A549 (cell line): Measurements from ENCODE around the gene ANKRD33. TPM values are rescaled to one million over a fixed set of nuclear protein-coding genes. Genes with fewer than 3 reads are reported as not detected.

ENCODE experiments used
- ATAC-seq, 2 experiments: fragments of 200-7000 bp in 1 of 2; fragments of >200 bp in 1 of 2; cut with Nextera tagmentation in 1 of 2; cut with Tn5 transposase in 1 of 2; 3 replicates each; pipeline versions ENCODE4 v1.8.0 to v1.9.1; 2018 to 2020; ENCODE audit warnings: mild to moderate bottlenecking in 1 of 2, moderate library complexity in 1 of 2
- CTCF ChIA-PET: fragments of 300-600 bp; sonication (Branson Sonifier 250); formaldehyde crosslinking; extraction: SDS; loops from one replicate; lab custom pipeline; 2021; ENCODE audit warnings: antibody characterized with exemption, inconsistent platforms; lab: Yijun Ruan, JAX
- POLR2A ChIA-PET: fragments of 350-600 bp; formaldehyde crosslinking; extraction: SDS; loops from one replicate; lab custom pipeline; 2021; ENCODE audit warnings: antibody characterized with exemption, inconsistent platforms; lab: Yijun Ruan, JAX
- DNase-seq, 2 experiments: peaks; one replicate each; pipeline versions ENCODE4 v3.0.0 to v3.0.0-alpha.2; 2011 to 2016; ENCODE audit warnings: low read depth in 1 of 2, low spot score in 1 of 2
- FAIRE-seq: peaks from 2 replicates; lab custom pipeline; 2011; peaks lifted over from hg19 to GRCh38; lab: Jason Lieb, UNC
- H3K27ac ChIP-seq, 2 experiments: fragments of >200 bp; sonication (Bioruptor Twin); formaldehyde crosslinking; 3 replicates each; pipeline ENCODE4 v1.5.1; 2016 to 2017
- H3K4me1 ChIP-seq: fragments of >200 bp; sonication (Bioruptor Twin); formaldehyde crosslinking; 3 replicates; pipeline ENCODE4 v1.6.1; 2016
- H3K4me2 ChIP-seq: fragments of >200 bp; sonication (Bioruptor Twin); formaldehyde crosslinking; 3 replicates; pipeline ENCODE4 v1.6.1; 2016
- H3K4me3 ChIP-seq: fragments of >200 bp; sonication (Bioruptor Twin); formaldehyde crosslinking; 3 replicates; pipeline ENCODE4 v1.5.1; 2016
- H3K9me3 ChIP-seq: fragments of >200 bp; sonication (Bioruptor Twin); formaldehyde crosslinking; 3 replicates; pipeline ENCODE4 v1.6.1; 2016
- BHLHE40 ChIP-seq: IDR thresholded peaks from 2 replicates; pipeline ENCODE4 v1.6.1; 2012; ENCODE audit warnings: low read depth, low read length, inconsistent platforms
- CBX2 ChIP-seq: fragments of 200-600 bp; sonication (generic); IDR thresholded peaks from 2 replicates; pipeline ENCODE4 v1.6.1; 2016; ENCODE audit warnings: low read depth, mild to moderate bottlenecking, borderline replicate concordance
- CBX8 ChIP-seq: fragments of 200-600 bp; sonication (generic); IDR thresholded peaks from 2 replicates; pipeline ENCODE4 v1.6.1; 2016
- CEBPB ChIP-seq, 2 experiments: fragments of >200 bp in 1 of 2; sonication (Bioruptor Twin) in 1 of 2; formaldehyde crosslinking in 1 of 2; IDR thresholded peaks; 2 replicates each; pipeline ENCODE4 v1.6.1; 2012 to 2016
- CHD2 ChIP-seq: fragments of 150-350 bp; IDR thresholded peaks from 2 replicates; pipeline ENCODE4 v1.6.1; 2014; ENCODE audit warnings: low read length; ENCODE audit not compliant: partially characterized antibody
- CTCF ChIP-seq: fragments of >200 bp; sonication (Bioruptor Twin); formaldehyde crosslinking; IDR thresholded peaks from 3 replicates; pipeline ENCODE4 v1.5.1; 2016
- EP300 ChIP-seq, 2 experiments: fragments of >200 bp; sonication (Bioruptor Twin); formaldehyde crosslinking; IDR thresholded peaks; 2 replicates in 1 of 2; 3 replicates in 1 of 2; pipeline ENCODE4 v1.6.1; 2016 to 2017
- FOSB ChIP-seq: fragments of 250-450 bp; sonication (Bioruptor Pico); IDR thresholded peaks from 2 replicates; pipeline ENCODE4 v1.5.0; 2020; ENCODE audit warnings: mild to moderate bottlenecking, moderate library complexity
- FOSL2 ChIP-seq, 2 experiments: fragments of 450-650 bp in 1 of 2; fragments of >200 bp in 1 of 2; sonication (Bioruptor Twin) in 1 of 2; formaldehyde crosslinking; IDR thresholded peaks; 2 replicates each; pipeline versions ENCODE4 v1.5.0 to v1.6.1; 2016 to 2020; ENCODE audit warnings: mild to moderate bottlenecking in 1 of 2, moderate library complexity in 1 of 2
- FOXS1 ChIP-seq: fragments of 250-450 bp; sonication (Bioruptor Pico); IDR thresholded peaks from 2 replicates; pipeline ENCODE4 v1.5.0; 2020; ENCODE audit warnings: mild to moderate bottlenecking, moderate library complexity
- HES2 ChIP-seq: fragments of >200 bp; sonication (Bioruptor Twin); formaldehyde crosslinking; IDR thresholded peaks from 2 replicates; pipeline ENCODE4 v1.6.1; 2016
- HEYL ChIP-seq: fragments of 250-450 bp; sonication (Bioruptor Pico); IDR thresholded peaks from 2 replicates; pipeline ENCODE4 v1.8.0; 2021; ENCODE audit warnings: mild to moderate bottlenecking, moderate library complexity
- HOXB13 ChIP-seq: fragments of 250-450 bp; sonication (Bioruptor Pico); IDR thresholded peaks from 2 replicates; pipeline ENCODE4 v1.5.0; 2020; ENCODE audit warnings: low read depth, mild to moderate bottlenecking, moderate library complexity
- JUN ChIP-seq, 2 experiments: fragments of >200 bp; sonication (Bioruptor Twin); formaldehyde crosslinking; IDR thresholded peaks; 2 replicates in 1 of 2; 3 replicates in 1 of 2; pipeline ENCODE4 v1.6.1; 2016 to 2017
- MAX ChIP-seq: IDR thresholded peaks from 2 replicates; pipeline ENCODE4 v1.6.1; 2012
- MAZ ChIP-seq: fragments of 150-350 bp; IDR thresholded peaks from 2 replicates; pipeline ENCODE4 v1.6.1; 2014; ENCODE audit warnings: antibody characterized with exemption, low read depth, low read length, borderline replicate concordance
- MYC ChIP-seq: IDR thresholded peaks from 2 replicates; pipeline ENCODE4 v1.6.1; 2012; ENCODE audit warnings: mild to moderate bottlenecking, inconsistent platforms, low read length, improper control_type of control experiment, borderline replicate concordance
- NFE2L2 ChIP-seq: fragments of 150-350 bp; conservative IDR thresholded peaks from 2 replicates; pipeline ENCODE4 v1.6.1; 2014; ENCODE audit warnings: low read length
- POLR2A ChIP-seq: IDR thresholded peaks from 2 replicates; pipeline ENCODE4 v1.6.1; 2012; ENCODE audit warnings: mild to moderate bottlenecking, low read length
- RCOR1 ChIP-seq: fragments of 150-350 bp; IDR thresholded peaks from 2 replicates; pipeline ENCODE4 v1.6.1; 2014; ENCODE audit warnings: antibody characterized with exemption, low read length, low read depth
- REST ChIP-seq: fragments of 200-600 bp; sonication (generic); IDR thresholded peaks from 2 replicates; pipeline ENCODE4 v1.6.1; 2016; ENCODE audit warnings: antibody characterized with exemption, mild to moderate bottlenecking, moderate library complexity
- SMC3 ChIP-seq: fragments of >200 bp; sonication (Bioruptor Twin); formaldehyde crosslinking; IDR thresholded peaks from 3 replicates; pipeline ENCODE4 v1.6.1; 2018; ENCODE audit warnings: inconsistent platforms
- TFCP2L1 ChIP-seq: fragments of 250-450 bp; sonication (Bioruptor Pico); IDR thresholded peaks from 2 replicates; pipeline ENCODE4 v1.5.0; 2021; ENCODE audit warnings: mild to moderate bottlenecking
- TP53 ChIP-seq: fragments of 250-450 bp; sonication (Bioruptor Pico); IDR thresholded peaks from 2 replicates; pipeline ENCODE4 v1.5.0; 2021; ENCODE audit warnings: mild to moderate bottlenecking, moderate library complexity
- ZFP36 ChIP-seq: fragments of 450-650 bp; IDR thresholded peaks from 2 replicates; pipeline ENCODE4 v1.6.1; 2014; ENCODE audit warnings: borderline replicate concordance; ENCODE audit not compliant: partially characterized antibody
- ZNF302 ChIP-seq: fragments of 250-450 bp; sonication (Bioruptor Pico); IDR thresholded peaks from 2 replicates; pipeline ENCODE4 v1.9.0; 2021; ENCODE audit warnings: inconsistent platforms, mild to moderate bottlenecking, moderate library complexity
- WGBS: methylation state at CpG from one replicate; pipeline ENCODE4 v1.1.6; 2017; ENCODE audit errors: missing lambda C conversion rate; 5-methylcytosine and 5-hydroxymethylcytosine counted together
- polyA plus RNA-seq, 4 experiments: library from polyadenylated mRNA; depleted of rRNA in 3 of 4; stranded (reverse); fragments of >200 nt; fragmentation: RNase III in 1 of 4; extraction: RNeasy Plus Mini Kit Qiagen cat#74134 plus additional on column Dnase treatment in 1 of 4; gene quantifications; 2 replicates in 3 of 4; 3 replicates in 1 of 4; pipeline ENCODE4 v1.2.3, GENCODE V29; 2011 to 2017

The ANKRD33 gene
- polyA plus RNA-seq, 2 of the 4 experiments (the other 2 are of a cell fraction): not detected

GRCh38 chr12:51932218-51933076, 44.5 kb downstream of the ANKRD33 start:
- H3K4me3 ChIP-seq: no peak overlapping the region
- no peak overlapping the region for H3K4me2 ChIP-seq
- no peak for DNase-seq
- H3K27ac ChIP-seq: no peak overlapping the region
- no peaks in the 10 kb centered on the region for H3K4me1 ChIP-seq
- CTCF ChIA-PET: interaction anchor here (0.6 to 9.1 kb wide), 3 partner anchors 10 to 89 kb away, joined by 3 to 69 read pairs (median 4); no protein-coding TSS in a partner anchor
- POLR2A ChIA-PET: no interaction called here
- FAIRE-seq: no peak
- TF ChIP-seq EP300 (IDR thresholded peaks at IDR 0.05) (no peak), ZNF302 (CRISPR knock-in tag) (no peak), TP53 (CRISPR knock-in tag) (no peak), CBX2 (no peak), MAX (no peak), CHD2 (no peak), CEBPB (IDR thresholded peaks at IDR 0.05) (no peak), SMC3 (no peak), JUN (IDR thresholded peaks at IDR 0.05) (no peak), POLR2A (no peak), CBX8 (no peak), MYC (no peak), FOSL2 (IDR thresholded peaks at IDR 0.05) (no peak), FOSL2 (CRISPR knock-in tag; IDR thresholded peaks at IDR 0.05) (no peak), CTCF (no peak), HES2 (no peak), BHLHE40 (no peak), HOXB13 (CRISPR knock-in tag) (no peak)
- no peaks in the 10 kb centered on the region for H3K9me3 ChIP-seq
- WGBS: 65% methylated on average over 5 of the region's 5 CpGs
- no peak for ATAC-seq

- FAIRE-seq: no peak
- WGBS: 67% methylated on average over 4 of the region's 4 CpGs
- no peak for DNase-seq
- H3K4me3 ChIP-seq: no peak overlapping the region
- ChIA-PET CTCF (interaction anchor here (0.9 to 9.1 kb wide), 4 partner anchors 10 to 59 kb away, joined by 3 to 69 read pairs (median 4); no protein-coding TSS in a partner anchor), POLR2A (no interaction called here)
- ATAC-seq: no peak
- H3K27ac ChIP-seq: no peak overlapping the region
- H3K9me3 ChIP-seq: no peaks in the 10 kb centered on the region
- no peak overlapping the region for H3K4me2 ChIP-seq
- no peaks in the 10 kb centered on the region for H3K4me1 ChIP-seq
- TF ChIP-seq FOSB: no peak
- no peak for TF ChIP-seq FOXS1
- no peak for TF ChIP-seq POLR2A
- no peak for TF ChIP-seq NFE2L2
- TF ChIP-seq CTCF: no peak
- TF ChIP-seq RCOR1: no peak
- no peak for TF ChIP-seq FOSL2 (IDR thresholded peaks at IDR 0.05)
- TF ChIP-seq FOSL2 (CRISPR knock-in tag; IDR thresholded peaks at IDR 0.05): no peak
- no peak for TF ChIP-seq MAX
- no peak for TF ChIP-seq CBX2
- no peak for TF ChIP-seq TFCP2L1
- TF ChIP-seq REST: no peak
- TF ChIP-seq MAZ: no peak
- no peak for TF ChIP-seq HEYL (CRISPR knock-in tag)
- no peak for TF ChIP-seq ZFP36
- no peak for TF ChIP-seq BHLHE40
Measured at GRCh38 chr12:51934080-51934479, 46.2 kb downstream of the ANKRD33 start.
